Anterior cingulate cortex (tissue), 58 donors: ENCODE measurements around the gene GRIK4.
A peak's percentile ranks its signal among the peaks of the same experiment; 100 is the strongest.
"Not testable (repeated sequence)": the region's sequence is repeated elsewhere in the genome, so short reads cannot be mapped to it uniquely, and the experiment has no call there.

Source experiments
- DNase-seq, 58 donors: peaks; one replicate each; lab custom pipeline; 2025; lab: John Stamatoyannopoulos, UW

The GRIK4 gene

DNA sequence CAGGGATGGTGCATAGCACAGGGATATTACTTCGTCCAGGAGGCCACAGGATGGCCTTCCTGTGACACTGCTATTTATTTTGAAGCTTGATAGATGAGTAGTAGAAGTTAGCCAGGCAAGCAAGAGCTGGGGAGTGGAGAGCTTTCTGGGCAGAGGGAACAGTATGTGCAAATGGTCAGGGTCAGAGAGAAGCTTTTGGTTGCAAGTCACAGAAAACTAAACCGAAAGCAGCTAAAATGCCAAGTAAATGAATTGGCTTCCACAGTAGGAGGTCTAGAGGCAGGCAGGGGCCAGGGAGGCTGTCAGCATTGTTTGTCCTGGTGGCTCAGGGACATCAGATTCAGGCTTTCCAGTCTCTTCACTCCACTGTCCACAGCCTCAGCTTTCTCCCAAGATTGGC, 247.5 kb downstream of the GRIK4 start:
- peak in 1 of 58 donors; percentile 7 for DNase-seq

GRCh38 chr11:120765710-120766109, 254.2 kb downstream of the GRIK4 start:
- DNase-seq = not testable (repeated sequence)

GRCh38 chr11:120766318-120766717, 254.8 kb downstream of the GRIK4 start:
- DNase-seq = no peak

DNA sequence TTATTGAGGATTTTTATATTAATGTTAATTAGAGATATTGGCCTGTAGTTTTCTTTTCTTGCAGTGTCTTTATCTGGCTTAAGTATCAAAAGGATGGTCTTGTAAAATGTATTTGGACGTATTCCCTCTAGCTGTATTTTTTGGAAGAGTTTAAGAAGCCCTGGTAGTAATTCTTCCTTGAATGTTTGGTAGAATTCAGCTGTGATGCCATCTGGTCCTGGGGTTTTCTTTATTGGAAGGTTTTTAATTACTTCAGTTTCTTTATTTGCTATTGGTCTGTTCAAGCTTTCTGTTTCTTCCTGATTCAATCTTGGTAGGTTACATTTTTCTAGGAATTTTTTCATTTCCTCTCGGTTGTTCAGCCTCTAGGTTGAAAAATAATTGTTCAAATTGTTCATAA, 257.4 kb downstream of the GRIK4 start:
- DNase-seq = no peak

DNA sequence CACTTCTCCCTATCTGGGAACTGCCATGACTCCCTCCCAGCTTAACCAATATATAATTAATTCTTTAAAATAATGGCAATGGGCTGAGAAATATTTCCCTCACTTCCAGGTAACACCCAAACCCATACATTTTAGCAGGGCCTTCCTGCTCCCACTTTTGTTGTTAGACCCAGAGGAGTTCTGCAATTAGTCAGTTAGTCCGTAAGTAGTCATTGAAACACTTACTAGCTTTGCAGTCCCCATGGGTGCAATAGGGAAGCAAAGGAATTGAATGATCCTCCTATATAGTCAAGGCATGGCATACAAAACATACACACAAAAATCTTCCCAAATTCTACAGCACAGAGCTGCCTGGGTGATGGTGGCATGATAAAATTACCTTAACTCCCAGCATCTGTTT, 258.4 kb downstream of the GRIK4 start:
- DNase-seq = no peak

- no peak for DNase-seq
These were observed 260.1 kb downstream of the GRIK4 start for GRCh38 chr11:120771551-120772060.

- DNase-seq = no peak
These were observed 262.0 kb downstream of the GRIK4 start for GRCh38 chr11:120773501-120774031.

- DNase-seq = no peak
These were observed 263.2 kb downstream of the GRIK4 start for GRCh38 chr11:120774591-120775386.

DNA sequence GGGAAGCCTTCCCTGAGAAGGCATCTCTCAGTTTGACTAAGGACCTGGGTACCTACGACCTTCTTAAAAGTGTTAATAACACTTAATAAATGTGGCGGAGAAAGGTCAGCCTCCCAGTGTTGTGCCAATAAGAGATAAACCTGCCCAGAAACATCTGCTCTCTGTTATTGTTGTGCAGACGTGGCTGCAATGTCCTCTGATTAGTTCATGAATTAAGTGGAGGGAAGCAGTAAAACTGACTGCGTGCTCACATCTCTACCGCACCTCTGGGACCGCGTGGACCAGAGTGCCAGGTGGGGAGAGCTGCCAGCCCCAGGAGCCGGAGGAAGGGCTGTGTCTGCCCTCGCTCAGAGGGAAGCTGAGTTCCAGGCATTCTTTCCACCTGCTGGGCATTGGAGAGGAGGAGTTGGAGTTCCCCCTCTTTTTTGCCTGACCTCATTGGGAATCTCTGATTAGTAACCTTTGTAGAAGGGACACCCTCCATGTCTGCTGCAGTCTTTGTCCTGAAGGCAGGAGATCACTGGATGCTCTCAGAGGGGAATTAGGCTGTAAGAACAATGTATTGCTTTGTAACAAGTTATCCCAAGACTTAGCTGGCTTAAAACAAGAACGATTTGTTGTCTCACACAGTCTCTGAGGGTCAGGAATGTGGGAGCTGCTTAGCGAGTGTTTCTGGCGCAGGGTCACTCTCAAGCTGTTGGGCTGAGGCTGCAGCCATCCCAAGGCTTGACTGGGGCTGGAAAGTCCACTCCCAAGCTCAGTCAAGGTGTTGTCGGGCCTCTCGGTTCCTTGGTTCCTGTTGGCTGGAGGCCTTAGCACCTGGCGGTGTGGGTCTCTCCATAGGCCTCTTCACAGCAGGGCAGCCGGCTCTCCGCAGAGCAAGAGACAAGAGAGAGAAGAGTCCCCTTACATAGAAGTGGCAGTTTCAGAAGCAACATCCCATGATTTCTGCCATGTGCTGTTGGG, 264.7 kb downstream of the GRIK4 start:
- DNase-seq = no peak

DNA sequence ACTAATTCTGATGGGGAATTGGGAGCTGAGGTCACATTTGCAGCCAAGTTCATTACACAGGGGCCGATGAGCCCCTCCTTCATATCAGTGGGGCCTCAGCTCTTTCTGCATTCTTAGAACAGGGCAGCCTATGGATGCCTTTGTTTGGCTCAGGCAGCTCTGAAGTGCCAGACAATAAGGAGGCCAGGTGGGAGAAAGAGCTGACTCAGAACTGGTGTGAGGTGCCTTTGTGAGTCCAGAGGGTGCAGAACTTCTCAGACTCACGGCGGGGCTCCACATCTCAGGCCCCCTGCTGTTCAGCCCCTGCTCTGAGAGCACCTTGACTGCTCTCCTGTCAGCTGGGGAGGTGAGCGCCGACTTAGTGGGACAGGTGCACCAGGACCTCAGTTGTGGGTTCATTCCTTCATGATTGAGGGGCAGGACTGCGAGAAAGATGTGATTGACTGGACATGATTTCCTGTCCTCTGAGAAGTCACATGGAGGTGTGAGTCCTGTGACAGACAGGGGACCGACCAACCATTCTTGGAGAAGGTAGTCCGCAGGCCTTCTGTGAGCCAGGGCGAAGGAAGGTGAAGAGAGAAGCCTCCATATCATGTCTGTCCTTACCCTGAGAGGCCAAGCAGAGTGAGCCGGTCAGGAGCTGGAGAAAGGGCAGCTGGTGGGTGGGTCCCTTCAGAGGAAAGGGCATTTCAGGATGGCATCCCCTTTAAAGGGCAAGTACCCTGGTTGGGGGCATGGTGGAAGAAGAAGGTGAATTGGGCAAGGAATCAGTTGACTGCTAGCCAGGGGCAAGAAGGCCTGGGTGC, 267.3 kb downstream of the GRIK4 start:
- no peak for DNase-seq

GRCh38 chr11:120780239-120780638, 268.7 kb downstream of the GRIK4 start:
- DNase-seq = no peak

GRCh38 chr11:120781486-120782120, 270.1 kb downstream of the GRIK4 start:
- DNase-seq = no peak

DNA sequence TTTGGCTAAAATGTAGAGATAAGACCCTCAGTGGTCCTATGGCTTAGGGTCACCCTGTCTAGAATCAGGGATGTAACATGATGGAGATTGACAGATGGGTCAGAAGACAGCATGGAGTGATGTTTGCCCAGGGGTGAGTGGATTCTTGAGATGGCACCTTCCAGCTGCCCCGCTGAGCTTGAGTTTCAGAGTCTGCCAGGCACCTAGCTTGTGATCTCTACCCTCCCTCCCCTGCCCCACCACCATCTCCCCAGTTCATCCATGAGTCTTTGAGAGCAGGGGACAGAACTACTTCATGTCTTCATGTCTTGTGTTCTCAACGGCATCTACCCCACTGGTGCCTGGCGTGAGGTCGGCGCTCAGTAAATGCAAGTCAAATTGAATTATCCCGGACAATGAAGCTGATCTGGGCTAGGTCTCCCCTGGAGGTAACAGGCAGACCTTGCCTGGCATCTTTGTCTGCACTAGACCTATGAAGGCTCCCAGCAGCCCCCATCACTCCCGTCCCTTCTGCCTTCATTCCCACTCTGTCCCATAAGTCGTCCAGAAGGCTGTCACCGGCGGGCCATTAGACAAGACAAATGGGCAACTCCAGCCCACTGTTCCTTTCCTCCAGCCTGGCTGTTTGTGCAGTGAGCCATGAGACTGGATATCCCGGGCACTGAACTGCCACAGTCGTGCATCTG, 273.2 kb downstream of the GRIK4 start:
- no peak for DNase-seq

GRCh38 chr11:120785576-120785975, 274.0 kb downstream of the GRIK4 start:
- no peak for DNase-seq

DNA sequence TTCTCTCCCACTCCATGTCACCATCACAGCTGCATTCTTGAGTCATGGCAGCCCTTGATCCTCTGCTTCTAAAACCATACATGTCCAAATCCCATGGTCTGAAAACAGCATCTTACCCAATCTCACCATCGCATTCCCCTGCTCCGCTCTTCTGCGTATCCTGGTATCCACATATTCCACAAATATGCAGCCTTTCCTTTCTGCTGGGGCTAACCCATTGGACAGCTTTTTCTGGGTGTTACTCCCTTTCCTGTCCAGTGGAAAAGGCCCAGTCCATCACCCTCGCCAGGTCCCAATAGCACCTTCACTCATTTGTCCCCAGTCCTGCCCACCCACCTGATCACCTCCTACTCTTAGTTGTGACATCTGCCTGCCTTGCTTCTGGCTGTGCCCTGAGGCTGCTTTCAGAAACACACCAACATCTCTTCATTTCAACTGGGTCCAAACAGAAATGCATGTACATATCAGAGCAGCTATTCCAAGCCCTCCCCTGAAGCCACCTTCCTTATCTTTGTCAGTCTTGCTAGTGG, 274.7 kb downstream of the GRIK4 start:
- DNase-seq = no peak

DNA sequence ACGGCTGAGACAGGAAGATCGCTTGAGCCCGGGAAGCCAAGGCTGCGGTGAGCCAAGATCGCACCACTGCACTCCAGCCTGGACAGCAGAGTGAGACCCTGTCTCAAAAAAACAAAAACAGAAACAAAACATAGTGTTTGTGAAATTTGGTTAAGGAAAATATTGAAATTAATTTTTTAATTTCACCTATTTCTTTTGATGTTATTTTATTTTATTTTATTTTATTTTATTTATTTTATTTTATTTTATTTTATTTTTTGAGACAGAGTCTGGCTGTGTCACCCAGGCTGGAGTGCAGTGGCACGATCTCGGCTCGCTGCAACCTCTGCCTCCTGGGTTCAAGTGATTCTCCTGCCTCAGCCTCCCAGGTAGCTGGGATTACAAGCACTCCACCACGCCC, 275.7 kb downstream of the GRIK4 start:
- DNase-seq = not testable (repeated sequence)

GRCh38 chr11:120789391-120789790, 277.8 kb downstream of the GRIK4 start:
- no peak for DNase-seq

DNA sequence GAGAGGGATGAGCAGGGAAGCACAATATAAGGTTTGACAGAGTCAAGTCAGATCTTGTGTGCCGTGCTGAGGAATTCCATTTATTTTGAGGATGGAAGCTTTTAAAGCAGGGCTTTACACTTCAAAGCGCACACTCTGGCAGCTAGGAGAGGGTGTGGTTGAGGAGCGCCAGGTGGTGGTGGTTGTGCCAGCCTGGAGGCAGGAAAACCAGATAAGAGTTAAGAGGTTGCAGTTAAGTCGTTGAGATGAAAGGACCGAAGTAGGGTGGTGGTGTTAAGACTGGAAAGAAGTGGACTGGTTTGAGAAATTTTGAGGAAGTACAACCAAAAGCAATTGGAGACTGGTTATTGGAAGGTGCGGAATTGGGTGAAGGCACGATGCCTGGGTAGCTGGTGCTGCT, 280.8 kb downstream of the GRIK4 start:
- DNase-seq = no peak

GRCh38 chr11:120793150-120793549, 281.6 kb downstream of the GRIK4 start:
- DNase-seq = no peak
